K562 (cell line): ENCODE data around the gene CD82. TPM values are rescaled to one million over a fixed set of nuclear protein-coding genes. Genes with fewer than 3 reads are reported as not detected.

ENCODE experiments used
- BRCA1 ChIP-seq, 2 experiments: fragments of 450-650 bp in 1 of 2; sonication (generic) in 1 of 2; formaldehyde crosslinking in 1 of 2; IDR thresholded peaks; 2 replicates each; pipeline versions ENCODE4 v1.5.0 to v1.6.1; 2017 to 2020; ENCODE audit warnings: mild to moderate bottlenecking in 1 of 2, missing genetic modification reagents in 1 of 2
- CEBPZ ChIP-seq: fragments of 150-350 bp; IDR thresholded peaks from 2 replicates; pipeline ENCODE4 v1.6.1; 2014; ENCODE audit warnings: low read depth, mild to moderate bottlenecking, low read length, borderline replicate concordance
- E2F5 ChIP-seq: sonication (generic); formaldehyde crosslinking; IDR thresholded peaks from 2 replicates; pipeline ENCODE4 v1.8.0; 2022; ENCODE audit warnings: mild to moderate bottlenecking, missing genetic modification reagents
- HIVEP1 ChIP-seq: fragments of 250-450 bp; sonication (Bioruptor Pico); IDR thresholded peaks from 2 replicates; pipeline ENCODE4 v1.4.0; 2020; ENCODE audit warnings: mild to moderate bottlenecking
- JUN ChIP-seq, 2 experiments: sonication (generic) in 1 of 2; formaldehyde crosslinking in 1 of 2; IDR thresholded peaks; 2 replicates each; pipeline versions ENCODE4 v1.6.1 to v1.8.0; 2012 to 2022; ENCODE audit warnings: borderline replicate concordance in 2 of 2, mild to moderate bottlenecking in 2 of 2, improper control_type of control experiment in 1 of 2, low read depth in 1 of 2, low read length in 1 of 2, missing genetic modification reagents in 1 of 2
- JUND ChIP-seq, 2 experiments: IDR thresholded peaks; 2 replicates in 1 of 2; 3 replicates in 1 of 2; pipeline ENCODE4 v1.6.1; 2011; ENCODE audit warnings: borderline replicate concordance in 2 of 2, low read depth in 2 of 2, low read length in 2 of 2, improper control_type of control experiment in 1 of 2, missing biosample characterization in 1 of 2, missing genetic modification characterization in 1 of 2, missing genetic modification reagents in 1 of 2
- KLF1 ChIP-seq: fragments of 450-650 bp; IDR thresholded peaks from 2 replicates; pipeline ENCODE4 v1.6.1; 2016; ENCODE audit warnings: missing genetic modification characterization, missing compliant biosample characterization
- MCM5 ChIP-seq: fragments of 450-650 bp; IDR thresholded peaks from 2 replicates; pipeline ENCODE4 v1.6.1; 2016; ENCODE audit warnings: low read depth
- NFE2 ChIP-seq: IDR thresholded peaks from 2 replicates; pipeline ENCODE4 v1.6.1; 2014; ENCODE audit warnings: antibody characterized with exemption, low read depth
- POLR2B ChIP-seq: fragments of 450-650 bp; IDR thresholded peaks from 2 replicates; pipeline ENCODE4 v1.6.1; 2018; ENCODE audit warnings: low read depth; ENCODE audit not compliant: partially characterized antibody
- PPARD ChIP-seq: fragments of 250-450 bp; sonication (Bioruptor Pico); IDR thresholded peaks from 2 replicates; pipeline ENCODE4 v1.8.0; 2022; ENCODE audit warnings: inconsistent platforms, mild to moderate bottlenecking, moderate library complexity
- RBBP5 ChIP-seq: fragments of 200-600 bp; sonication (generic); IDR thresholded peaks from 2 replicates; pipeline ENCODE4 v1.6.1; 2012; ENCODE audit warnings: borderline replicate concordance, mild to moderate bottlenecking, low read length, control low read depth, inconsistent platforms; ENCODE audit not compliant: insufficient read depth, poor library complexity, severe bottlenecking
- RNF2 ChIP-seq: sonication (generic); IDR thresholded peaks from 2 replicates; pipeline ENCODE4 v1.6.1; 2016
- SMAD4 ChIP-seq: fragments of 250-450 bp; sonication (Bioruptor Pico); conservative IDR thresholded peaks from 2 replicates; pipeline ENCODE4 v1.8.0; 2021; ENCODE audit warnings: inconsistent platforms, mild to moderate bottlenecking, moderate library complexity
- TEAD2 ChIP-seq: fragments of 450-650 bp; IDR thresholded peaks from 2 replicates; pipeline ENCODE4 v1.6.1; 2016; ENCODE audit warnings: missing genetic modification characterization, control low read depth, missing compliant biosample characterization
- ZBTB34 ChIP-seq: fragments of 250-450 bp; sonication (Bioruptor Pico); IDR thresholded peaks from 2 replicates; pipeline ENCODE4 v1.8.0; 2021; ENCODE audit warnings: mild to moderate bottlenecking, moderate library complexity
- ZNF140 ChIP-seq: fragments of 250-450 bp; sonication (Bioruptor Pico); IDR thresholded peaks from 2 replicates; pipeline ENCODE4 v1.8.0; 2021; ENCODE audit warnings: moderate library complexity, mild to moderate bottlenecking, inconsistent platforms
- ZNF24 ChIP-seq: fragments of 450-650 bp; IDR thresholded peaks from 2 replicates; pipeline ENCODE4 v1.6.1; 2016
- polyA plus RNA-seq, 8 experiments: library from polyadenylated mRNA; depleted of rRNA in 4 of 8; stranded (reverse) in 5 of 8; unstranded in 3 of 8; fragments of >200 nt; fragmentation: Nextera tagmentation in 2 of 8; fragmentation: Illumina TruSeq in 1 of 8; extraction: Ambion mirVana in 2 of 8; extraction: Trizol in 1 of 8; gene quantifications; 2 replicates each; pipeline versions ENCODE4 v1.2.1 to v1.2.3, GENCODE V29; 2011 to 2014; ENCODE audit warnings: inconsistent platforms in 1 of 8, missing spikeins in 1 of 8
- total RNA-seq, 7 experiments: library from RNA; depleted of rRNA in 6 of 7; stranded (reverse); fragments of >200 nt in 6 of 7; fragmentation: Illumina TruSeq in 2 of 7; extraction: Trizol in 2 of 7; gene quantifications; 2 replicates each; pipeline versions ENCODE4 v1.2.1 to v1.2.3, GENCODE V29; 2011 to 2021; ENCODE audit warnings: low replicate concordance in 1 of 7
- TF ChIP-seq, protein P1 (sequence below), 2 experiments: fragments of 450-650 bp in 1 of 2; sonication (generic) in 1 of 2; formaldehyde crosslinking in 1 of 2; IDR thresholded peaks in 1 of 2; conservative IDR thresholded peaks in 1 of 2; 2 replicates each; pipeline versions ENCODE4 v1.6.1 to v1.8.1; 2016 to 2023; ENCODE audit warnings: mild to moderate bottlenecking in 2 of 2, moderate library complexity in 2 of 2, inconsistent platforms in 1 of 2, missing genetic modification reagents in 1 of 2

The CD82 gene
- total and polyA plus RNA-seq, 9 of the 15 experiments (the other 6 are each of a cell fraction or from before 2014, with no cell fraction given): 0.27 to 9.4 (median 3.0) TPM

DNA sequence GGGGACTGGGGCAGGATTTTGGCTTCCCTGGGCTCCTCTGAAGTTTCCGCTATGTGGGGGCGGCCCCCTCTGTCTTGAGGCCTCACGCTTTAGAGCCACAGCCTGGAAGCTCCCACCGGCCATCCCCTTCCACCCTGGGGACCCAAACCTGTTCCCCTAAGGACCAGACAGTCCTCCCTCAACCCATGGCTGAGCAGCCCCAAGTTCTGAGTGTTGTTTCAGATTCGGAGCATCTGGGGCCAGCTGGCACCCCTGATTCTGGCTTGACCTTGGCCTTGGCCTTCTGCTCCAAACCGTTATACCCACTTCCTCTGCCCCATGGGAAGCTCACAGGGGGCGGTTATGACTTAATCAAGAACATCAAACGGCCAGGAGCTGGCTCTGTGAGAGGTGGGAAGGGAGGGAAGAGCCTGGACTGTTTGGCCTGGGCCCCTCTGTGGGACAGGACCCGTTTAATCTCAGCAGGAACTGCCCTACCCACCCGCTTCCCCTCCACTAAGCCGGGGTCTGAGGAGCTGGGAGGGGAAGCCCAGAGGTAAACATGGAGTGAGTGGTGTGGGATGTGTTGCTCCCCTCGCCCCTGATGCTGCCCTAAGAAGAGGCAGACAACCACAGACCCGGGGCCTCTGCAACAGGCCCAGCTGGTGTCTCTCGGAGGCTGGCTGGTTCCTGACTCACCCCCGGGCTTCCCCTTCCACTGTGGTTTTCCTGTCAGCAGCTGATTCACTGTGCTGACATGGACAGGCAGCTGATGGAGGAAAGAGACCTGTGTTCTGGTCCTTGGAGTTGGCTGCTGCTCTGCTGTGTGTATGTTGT lies 3.4 kb downstream of the CD82 start (continued):
- TF ChIP-seq CEBPZ: no peak
- TF ChIP-seq ZNF140 (CRISPR knock-in tag): no peak
- TF ChIP-seq E2F5: no peak
- peak; percentile 29; the same call in 1 of the 2 replicates for TF ChIP-seq NFE2
- TF ChIP-seq, protein P1, sequence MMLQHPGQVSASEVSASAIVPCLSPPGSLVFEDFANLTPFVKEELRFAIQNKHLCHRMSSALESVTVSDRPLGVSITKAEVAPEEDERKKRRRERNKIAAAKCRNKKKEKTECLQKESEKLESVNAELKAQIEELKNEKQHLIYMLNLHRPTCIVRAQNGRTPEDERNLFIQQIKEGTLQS (IDR thresholded peaks at IDR 0.05): peak; percentile 69
- TF ChIP-seq, protein P1 (CRISPR knock-in tag; conservative IDR thresholded peaks at IDR 0.05): no peak
- TF ChIP-seq POLR2B: no peak
- no peak for TF ChIP-seq RBBP5
- no peak for TF ChIP-seq KLF1
- peak; percentile 76; the same call in 1 of the 2 replicates for TF ChIP-seq JUN (IDR thresholded peaks at IDR 0.05; ENCODE audit: borderline replicate concordance, low read depth, low read length)
- TF ChIP-seq JUN (CRISPR knock-in tag; IDR thresholded peaks at IDR 0.05; ENCODE audit: borderline replicate concordance): no peak
- TF ChIP-seq ZBTB34 (CRISPR knock-in tag): no peak
- TF ChIP-seq SMAD4: peak; percentile 54; the same call in 1 of the 2 replicates
- no peak for TF ChIP-seq BRCA1 (IDR thresholded peaks at IDR 0.05)
- TF ChIP-seq BRCA1 (CRISPR knock-in tag; IDR thresholded peaks at IDR 0.05): 0 out of 2 replicates have a peak, but pooled peaks have one; percentile 37
- TF ChIP-seq ZNF24: no peak
- TF ChIP-seq PPARD (CRISPR knock-in tag): no peak
- TF ChIP-seq MCM5: no peak
- no peak for TF ChIP-seq TEAD2 (tag)
- TF ChIP-seq RNF2: no peak
- 0 out of 2 replicates have a peak, but pooled peaks have one; percentile 2 for TF ChIP-seq HIVEP1
- TF ChIP-seq JUND (IDR thresholded peaks at IDR 0.05; ENCODE audit: borderline replicate concordance, low read depth, low read length): peak; percentile 81
- TF ChIP-seq JUND (tag; IDR thresholded peaks at IDR 0.05; ENCODE audit: borderline replicate concordance, low read depth, low read length): peak; percentile 78; the same call in 1 of the 3 replicates
